ENCODE data around the gene INTS1. TPM values are rescaled to one million over a fixed set of nuclear protein-coding genes. Genes with fewer than 3 reads are reported as not detected.

Gene INTS1
- total RNA-seq, 4 donors from 2014 or later = 19.0 to 71.6 (median 23.8) TPM

GRCh38 chr7:1421020-1421790 is 83.0 kb downstream of the INTS1 start:
- no peak for TF ChIP-seq CTCF (IDR thresholded peaks at IDR 0.05; ENCODE audit: low read depth)

Other genes with a start within 250 kb of the INTS1 start
- gene MICALL2, start 44.9 kb downstream of the INTS1 start, total RNA-seq = 1 to 10 TPM; 1.5 to 5.3 (median 4.1) TPM
- 10 to 100 TPM; 19.0 to 47.6 (median 30.7) TPM for gene MAFK, start 26.3 kb upstream of the INTS1 start, total RNA-seq
- gene TMEM184A, start 51.8 kb upstream of the INTS1 start, total RNA-seq = under 1 TPM in 2 of 4 donors, not detected in 2; under 0.01 to 0.17 TPM
- gene PSMG3, start 65.6 kb upstream of the INTS1 start, total RNA-seq = 10 to 100 TPM; 13.5 to 39.7 (median 31.5) TPM
- 1 to 10 TPM in 1 of 4 donors, under 1 TPM in 3; 0.51 to 3.6 (median 0.85) TPM for gene ELFN1, start 165.9 kb upstream of the INTS1 start, total RNA-seq

Measured in subcutaneous adipose tissue (tissue), 4 donors.